NCI-H774 (cell line): ENCODE data around the gene GOPC.

ENCODE experiments used
- DNase-seq: peaks from one replicate; lab custom pipeline; 2025; lab: John Stamatoyannopoulos, UW

The GOPC gene

DNA sequence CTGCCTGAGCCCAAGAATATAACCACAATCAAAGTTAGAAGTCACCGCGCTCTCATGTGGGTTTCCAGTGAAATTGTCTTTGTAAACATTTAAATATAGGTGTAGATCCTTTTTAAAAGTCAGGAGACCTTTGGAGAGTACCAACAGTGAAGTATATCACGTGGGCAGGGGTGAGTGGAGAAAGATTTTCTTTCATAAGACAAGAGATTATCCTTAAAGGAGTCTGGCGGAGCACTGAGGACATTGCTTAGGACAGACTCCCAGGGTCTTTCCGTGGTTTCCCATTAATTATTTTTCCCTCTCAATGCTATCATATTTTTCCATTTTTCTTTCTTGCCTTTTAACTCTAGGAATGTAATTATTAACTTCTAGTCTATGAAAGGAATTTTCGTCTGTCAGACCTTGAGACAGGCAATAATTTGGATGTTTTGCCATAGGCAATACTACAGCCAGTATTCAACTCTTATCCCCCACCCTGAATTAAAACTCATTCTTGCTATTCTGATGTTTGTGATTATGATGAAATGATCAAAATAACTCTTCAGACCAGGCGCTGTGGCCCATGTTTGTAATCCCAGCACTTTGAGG, 88.4 kb downstream of the GOPC start:
- DNase-seq, result no peak

- DNase-seq, result no peak
These were observed 89.2 kb downstream of the GOPC start for GRCh38 chr6:117512987-117513573.

DNA sequence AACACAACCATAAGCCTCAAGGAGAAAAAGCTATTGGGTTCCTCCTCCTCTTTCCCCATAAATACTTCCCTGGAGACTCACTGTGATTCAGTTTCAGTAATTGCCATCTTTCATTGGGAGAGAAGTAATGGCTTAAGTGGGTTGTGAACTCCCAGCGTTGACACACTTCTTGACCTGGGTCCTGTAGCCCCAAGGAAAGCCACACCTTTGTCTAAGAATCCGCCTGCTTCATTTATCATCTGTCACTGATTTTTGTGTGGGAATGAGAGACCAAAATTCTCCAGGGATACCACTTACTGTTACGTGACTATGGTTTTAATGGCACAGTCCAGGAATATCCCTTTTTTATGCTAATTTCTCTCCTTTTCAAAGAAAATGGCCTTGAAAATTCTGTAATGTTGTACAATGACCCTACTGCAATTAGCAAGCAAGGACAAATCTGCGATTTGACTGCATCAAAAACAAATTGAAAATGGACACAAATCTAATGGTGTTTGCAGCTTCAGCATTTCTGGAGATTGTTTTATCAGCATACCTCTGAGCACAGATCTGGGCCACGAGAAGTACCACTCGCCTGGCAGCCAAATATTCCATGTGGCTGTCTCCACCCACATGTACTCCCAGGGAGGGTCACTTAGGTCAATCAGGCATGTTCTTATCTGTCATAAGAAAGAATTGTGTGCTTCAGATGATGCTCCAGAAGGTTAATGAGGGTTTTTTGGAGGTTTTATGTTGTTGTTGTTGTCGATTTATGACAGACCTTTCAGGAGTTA, 90.1 kb downstream of the GOPC start:
- DNase-seq, result no peak
